GM19328 (cell line): ENCODE results near the gene EVI5.
"Not testable (repeated sequence)": the region's sequence is repeated elsewhere in the genome, so short reads cannot be mapped to it uniquely, and the experiment has no call there.

ENCODE experiments used
- ATAC-seq: cut with Tn5 transposase; IDR thresholded peaks from one replicate; pipeline ENCODE4 v1.9.1; 2021; ENCODE audit warnings: mild to moderate bottlenecking, moderate library complexity; ENCODE audit not compliant: unreplicated experiment

The EVI5 gene

GRCh38 chr1:92698932-92699331, 86.0 kb downstream of the EVI5 start:
- ATAC-seq, result no peak

- ATAC-seq, result no peak
Measured at GRCh38 chr1:92695104-92695503, 89.8 kb downstream of the EVI5 start.

GRCh38 chr1:92691925-92692324, 93.0 kb downstream of the EVI5 start:
- ATAC-seq, result no peak

- ATAC-seq, result no peak
Measured at GRCh38 chr1:92690212-92690906, 94.5 kb downstream of the EVI5 start.

- ATAC-seq, result no peak
Measured at GRCh38 chr1:92679980-92680379, 104.9 kb downstream of the EVI5 start.

GRCh38 chr1:92663775-92664174, 121.1 kb downstream of the EVI5 start:
- no peak for ATAC-seq

GRCh38 chr1:92662048-92662447, 122.9 kb downstream of the EVI5 start:
- ATAC-seq, result no peak

- ATAC-seq, result no peak
Measured at GRCh38 chr1:92657701-92658100, 127.2 kb downstream of the EVI5 start.

GRCh38 chr1:92655197-92655801, 129.6 kb downstream of the EVI5 start:
- ATAC-seq, result no peak

GRCh38 chr1:92653605-92654381, 131.1 kb downstream of the EVI5 start:
- ATAC-seq, result no peak

GRCh38 chr1:92640686-92641085, 144.2 kb downstream of the EVI5 start:
- not testable (repeated sequence) for ATAC-seq

GRCh38 chr1:92638498-92638897, 146.4 kb downstream of the EVI5 start:
- no peak for ATAC-seq

- ATAC-seq, result not testable (repeated sequence)
Measured at GRCh38 chr1:92635203-92635602, 149.7 kb downstream of the EVI5 start.

GRCh38 chr1:92623187-92623778, 161.6 kb downstream of the EVI5 start:
- no peak for ATAC-seq

- no peak for ATAC-seq
Measured at GRCh38 chr1:92619466-92620189, 165.3 kb downstream of the EVI5 start.

GRCh38 chr1:92601044-92601443, 183.9 kb downstream of the EVI5 start:
- ATAC-seq, result no peak

GRCh38 chr1:92599184-92599583, 185.7 kb downstream of the EVI5 start:
- ATAC-seq, result no peak

- ATAC-seq, result not testable (repeated sequence)
Measured at GRCh38 chr1:92589361-92589760, 195.5 kb downstream of the EVI5 start.

GRCh38 chr1:92587445-92587844, 197.5 kb downstream of the EVI5 start:
- no peak for ATAC-seq

- ATAC-seq, result no peak
Measured at GRCh38 chr1:92585831-92586230, 199.1 kb downstream of the EVI5 start.

- ATAC-seq, result not testable (repeated sequence)
Measured at GRCh38 chr1:92584810-92585209, 200.1 kb downstream of the EVI5 start.
